GM18951 (cell line): Measurements from ENCODE around the gene UBE2D2.
A peak's percentile ranks its signal among the peaks of the same experiment; 100 is the strongest.
"Not testable (repeated sequence)": the region's sequence is repeated elsewhere in the genome, so short reads cannot be mapped to it uniquely, and the experiment has no call there.

Experiments used
- POLR2A ChIP-seq: IDR thresholded peaks from 4 replicates; pipeline ENCODE4 v1.6.1; 2011; ENCODE audit warnings: mild to moderate bottlenecking; ENCODE audit not compliant: insufficient read length, insufficient read depth; ENCODE audit errors: extremely low read depth
- in situ Hi-C: fragments of 300-500 bp; cut with MboI; formaldehyde crosslinking; loops from one replicate; pipeline ENCODE4 v1.12.0; 2022; ENCODE audit warnings: low sequenced_read_pairs, mixed read lengths, inconsistent platforms; ENCODE audit not compliant: unreplicated experiment

UBE2D2 gene

GRCh38 chr5:139560752-139561654 is at the start of gene UBE2D2:
TSS of gene UBE2D2 (plus strand) at chr5:139561339. CDS start at chr5:139561792, 453 bp downstream.
- in situ Hi-C loops = no loop called here
- peak; percentile 82 for TF ChIP-seq POLR2A

GRCh38 chr5:139512786-139513390 is 48.3 kb upstream of the UBE2D2 start:
- no peak for TF ChIP-seq POLR2A

DNA sequence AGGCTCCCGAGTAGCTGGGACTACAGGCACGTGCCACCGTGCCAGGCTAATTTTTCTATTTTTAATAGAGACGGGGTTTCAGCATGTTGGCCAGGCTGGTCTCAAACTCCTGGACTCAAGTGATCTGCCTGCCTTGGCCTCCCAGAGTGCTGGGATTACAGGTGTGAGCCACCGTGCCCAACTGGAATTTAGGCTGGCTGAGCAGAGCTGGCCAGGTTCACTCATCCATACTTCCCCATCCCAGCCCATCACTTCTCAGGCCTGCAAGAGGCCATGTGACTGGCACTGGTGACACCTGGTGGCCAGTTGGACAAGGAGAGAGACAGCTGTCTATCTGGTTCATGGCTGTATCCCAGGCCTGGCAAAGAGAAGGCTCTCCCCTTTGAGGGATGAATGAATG is 47.7 kb upstream of the UBE2D2 start:
- in situ Hi-C loops = not testable (repeated sequence)

More at GRCh38 chr5:139512786-139513390, 48.3 kb upstream of the UBE2D2 start:
- in situ Hi-C loops = no loop called here

DNA sequence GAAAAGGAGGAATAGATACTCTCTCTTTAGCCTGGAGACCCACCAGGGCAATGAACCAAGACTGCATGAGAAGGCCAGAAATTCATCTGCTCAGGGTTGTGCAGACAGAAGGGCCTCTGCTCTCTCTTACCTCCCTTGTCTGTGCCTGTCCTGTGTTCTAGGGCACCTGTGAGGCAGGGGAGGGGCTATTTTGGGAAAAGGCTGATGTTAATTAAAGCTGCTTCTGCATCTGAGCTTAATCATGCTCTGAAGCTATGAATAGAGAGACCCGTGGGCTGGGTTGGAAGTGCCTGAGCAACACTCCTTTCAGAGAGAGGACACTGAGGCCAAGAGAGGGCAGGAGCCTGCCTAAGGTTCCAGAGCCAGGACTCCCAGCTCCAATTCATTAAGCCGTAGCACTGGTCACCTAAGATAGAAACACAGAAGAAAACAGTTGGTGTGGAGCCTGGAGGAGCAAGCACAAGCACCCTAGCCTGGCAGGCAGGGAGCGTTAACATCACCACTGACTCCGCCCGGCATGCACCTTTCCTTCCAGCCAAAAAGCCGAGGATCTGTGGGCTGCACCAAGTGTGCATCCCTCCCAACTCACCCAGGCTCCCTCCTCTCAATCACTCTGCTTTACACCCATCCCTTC is 47.2 kb upstream of the UBE2D2 start:
- TF ChIP-seq POLR2A = no peak
- in situ Hi-C loops = no loop called here

DNA sequence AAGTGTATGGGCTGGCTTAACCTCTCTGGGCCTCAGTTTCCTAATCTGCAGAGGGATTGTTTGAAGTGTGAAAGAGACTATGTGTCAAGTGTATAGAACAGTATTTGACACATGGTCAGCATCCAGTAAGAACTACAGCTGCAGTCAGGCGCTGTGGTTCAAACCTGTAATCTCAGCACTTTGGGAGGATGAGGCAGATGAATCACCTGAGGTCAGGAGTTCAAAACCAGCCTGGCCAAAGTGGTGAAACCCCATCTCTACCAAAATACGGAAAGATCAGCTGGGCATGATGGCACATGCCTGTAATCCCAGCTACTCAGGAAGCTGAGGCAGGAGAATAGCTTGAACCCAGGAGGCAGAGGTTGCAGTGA is 46.7 kb upstream of the UBE2D2 start:
- in situ Hi-C loops = no loop called here
- TF ChIP-seq POLR2A = no peak

- in situ Hi-C loops = no loop called here
- TF ChIP-seq POLR2A = peak; percentile 77
Observed at GRCh38 chr5:139517683-139518564, 43.2 kb upstream of the UBE2D2 start.

DNA sequence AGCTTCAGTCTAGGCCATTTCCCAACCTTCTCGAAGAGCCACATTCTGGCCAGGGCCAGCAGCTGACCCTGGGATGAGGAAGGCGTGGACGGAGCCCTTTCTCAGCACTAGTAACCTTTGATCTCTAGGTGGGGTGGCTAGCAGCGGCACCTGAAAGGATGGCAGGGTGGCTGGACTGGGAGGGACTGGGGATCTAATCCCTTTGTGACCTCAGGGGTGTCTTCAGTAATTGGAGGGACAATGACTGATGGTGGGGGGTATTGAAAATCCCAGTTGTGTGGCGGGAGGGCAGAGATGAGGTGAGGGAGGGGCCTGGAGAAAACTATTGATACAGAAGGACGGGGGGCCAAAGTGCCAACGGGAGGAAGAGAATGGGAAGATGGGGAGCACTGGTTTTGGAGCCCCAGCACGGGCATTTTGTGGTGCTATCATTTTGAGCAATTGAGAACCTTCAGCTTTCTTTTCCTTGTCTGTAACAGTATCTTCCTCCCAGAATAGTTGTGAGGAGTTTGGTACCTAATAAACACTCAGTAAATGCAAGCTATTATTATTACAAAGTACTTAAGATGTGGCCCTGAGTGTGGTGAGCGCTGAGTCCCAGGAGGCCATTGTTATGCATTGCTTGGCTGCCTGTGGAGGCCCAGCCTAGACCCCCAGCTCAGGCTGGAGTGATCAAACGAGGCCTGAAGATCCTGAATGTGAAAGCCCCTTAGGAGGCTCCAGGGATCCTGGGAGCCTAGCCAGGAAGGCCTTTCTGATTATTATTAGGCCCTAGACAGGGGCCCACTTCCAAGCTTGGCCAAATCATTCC is 37.3 kb upstream of the UBE2D2 start:
- no peak for TF ChIP-seq POLR2A
- in situ Hi-C loops = no loop called here

- TF ChIP-seq POLR2A = no peak
- in situ Hi-C loops = no loop called here
Observed at GRCh38 chr5:139524446-139524845, 36.7 kb upstream of the UBE2D2 start.

DNA sequence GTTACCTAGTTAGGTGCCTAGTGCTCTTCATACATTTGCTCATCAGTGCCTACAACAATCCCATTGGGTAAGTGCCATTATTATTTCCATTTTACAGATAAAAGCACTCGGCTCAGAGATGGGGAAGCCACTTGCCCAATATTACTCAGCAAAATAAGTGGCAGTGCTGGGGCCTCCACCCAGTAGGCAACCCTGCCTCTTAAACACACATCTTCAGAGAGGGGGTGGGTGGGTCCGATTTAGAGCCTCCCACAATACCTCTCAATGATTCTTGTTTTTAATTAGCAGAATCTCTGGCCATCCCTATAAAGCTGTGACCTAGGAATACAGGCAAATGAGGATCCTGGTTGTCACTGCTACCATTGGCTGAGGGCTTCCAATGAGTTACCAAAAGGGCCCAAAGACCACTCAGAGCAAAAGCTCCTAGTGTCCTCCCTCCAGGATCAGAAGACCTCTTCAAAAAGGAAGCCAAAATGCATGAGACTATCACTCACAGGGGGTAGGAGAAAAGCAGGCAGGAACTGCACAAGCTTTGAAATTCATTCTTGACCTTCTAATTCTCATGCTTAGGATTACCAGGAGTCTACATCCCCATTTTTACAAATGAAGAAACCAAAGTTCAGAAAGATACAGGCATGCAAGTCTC is 36.1 kb upstream of the UBE2D2 start:
- TF ChIP-seq POLR2A = no peak
- in situ Hi-C loops = no loop called here

DNA sequence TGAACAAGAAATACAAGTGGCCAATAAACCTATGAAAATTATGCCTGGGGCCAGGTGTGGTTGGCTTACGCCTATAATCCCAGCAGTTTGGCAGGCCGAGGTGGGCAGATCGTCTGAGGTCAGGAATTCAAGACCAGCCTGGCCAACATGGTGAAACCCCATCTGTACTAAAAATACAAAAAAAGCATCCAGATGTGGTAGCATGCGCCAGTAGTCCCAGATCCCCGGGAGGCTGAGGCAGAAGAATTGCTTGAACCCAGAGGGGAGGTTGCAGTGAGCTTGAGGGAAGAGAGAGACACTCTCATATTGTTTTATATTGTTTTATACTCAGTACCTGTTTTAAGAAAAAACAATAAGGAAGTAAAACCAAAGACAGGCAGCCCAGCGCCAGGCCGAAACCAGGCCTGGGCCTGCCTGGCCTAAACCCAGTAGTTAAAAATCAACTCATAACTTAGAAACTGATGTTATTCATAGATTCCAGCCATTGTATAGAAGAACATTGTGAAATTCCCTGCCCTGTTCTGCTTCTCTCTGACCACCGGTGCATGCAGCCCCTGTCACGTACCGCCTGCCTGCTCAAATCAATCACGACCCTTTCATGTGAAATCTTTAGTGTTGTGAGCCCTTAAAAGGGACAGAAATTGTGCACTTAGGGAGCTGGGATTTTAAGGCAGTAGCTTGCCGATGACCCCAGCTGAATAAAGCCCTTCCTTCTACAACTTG is 35.4 kb upstream of the UBE2D2 start:
- in situ Hi-C loops = not testable (repeated sequence)
- peak; percentile 43 for TF ChIP-seq POLR2A

GRCh38 chr5:139526309-139527089 is 34.6 kb upstream of the UBE2D2 start:
- in situ Hi-C loops = not testable (repeated sequence)

- in situ Hi-C loops = not testable (repeated sequence)
Observed at GRCh38 chr5:139527090-139527470, 34.1 kb upstream of the UBE2D2 start.

GRCh38 chr5:139527896-139528467 is 33.2 kb upstream of the UBE2D2 start:
- in situ Hi-C loops = not testable (repeated sequence)

DNA sequence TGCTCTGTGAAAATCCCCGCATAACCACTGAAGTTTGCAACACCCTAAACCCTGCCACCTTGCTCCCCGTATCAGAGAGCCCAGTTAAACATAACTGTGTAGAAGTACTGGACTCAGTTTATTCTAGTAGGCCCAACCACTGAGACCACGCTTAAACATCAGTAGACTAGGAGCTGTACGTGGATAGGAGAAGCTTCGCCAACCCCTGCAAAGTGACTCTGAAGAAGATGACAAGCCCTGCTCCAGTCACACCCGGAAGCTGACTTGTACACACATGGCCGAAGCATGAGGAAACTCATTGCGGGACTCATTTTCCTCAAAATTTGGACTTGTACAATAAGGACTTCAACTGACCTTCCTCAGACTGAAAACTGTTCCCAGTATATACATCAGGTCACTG is 32.4 kb upstream of the UBE2D2 start:
- in situ Hi-C loops = not testable (repeated sequence)

GRCh38 chr5:139530079-139530478 is 31.1 kb upstream of the UBE2D2 start:
- in situ Hi-C loops = not testable (repeated sequence)
